OCI-M2 (cell line): ENCODE measurements around the gene TRMT1.
"Not testable (repeated sequence)": the region's sequence is repeated elsewhere in the genome, so short reads cannot be mapped to it uniquely, and the experiment has no call there.

ENCODE experiments used
- DNase-seq: peaks from one replicate; lab custom pipeline; 2025; ENCODE audit not compliant: unreplicated experiment; lab: John Stamatoyannopoulos, UW

The TRMT1 gene

DNA sequence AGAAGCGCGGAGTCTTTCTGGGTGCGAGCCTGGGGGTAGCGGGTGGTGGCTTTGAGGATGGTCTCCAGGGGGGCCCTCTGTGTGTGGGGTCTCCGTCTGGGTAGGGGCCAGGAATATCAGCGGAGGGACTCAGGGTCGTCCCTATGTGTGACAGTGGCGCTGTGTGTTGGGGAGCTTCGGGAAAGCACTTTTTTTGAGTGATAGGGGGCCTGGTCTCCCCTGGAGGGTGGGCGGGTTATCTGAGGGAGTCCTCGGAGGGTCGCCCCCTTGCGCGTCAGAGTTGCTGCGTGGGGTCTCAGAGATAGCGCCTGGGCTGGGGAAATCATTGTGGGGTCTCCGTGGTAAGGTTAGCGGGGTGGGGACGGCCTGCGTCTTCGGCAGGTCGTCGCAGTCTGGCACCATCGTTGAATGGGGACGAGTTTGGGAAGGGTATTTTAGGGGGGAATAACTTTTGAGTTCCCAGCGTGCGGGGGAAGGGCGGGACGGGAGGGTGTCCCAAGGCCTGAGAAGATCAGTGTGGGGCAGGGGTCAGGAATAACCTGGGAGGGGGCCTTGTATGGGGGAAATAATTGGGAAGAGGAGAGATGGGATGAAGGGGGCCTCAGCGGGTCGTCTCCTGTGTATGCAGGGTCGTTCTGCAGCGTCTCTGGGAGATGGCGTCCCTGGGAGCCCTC is 34.5 kb upstream of the TRMT1 start:
- no peak for DNase-seq

DNA sequence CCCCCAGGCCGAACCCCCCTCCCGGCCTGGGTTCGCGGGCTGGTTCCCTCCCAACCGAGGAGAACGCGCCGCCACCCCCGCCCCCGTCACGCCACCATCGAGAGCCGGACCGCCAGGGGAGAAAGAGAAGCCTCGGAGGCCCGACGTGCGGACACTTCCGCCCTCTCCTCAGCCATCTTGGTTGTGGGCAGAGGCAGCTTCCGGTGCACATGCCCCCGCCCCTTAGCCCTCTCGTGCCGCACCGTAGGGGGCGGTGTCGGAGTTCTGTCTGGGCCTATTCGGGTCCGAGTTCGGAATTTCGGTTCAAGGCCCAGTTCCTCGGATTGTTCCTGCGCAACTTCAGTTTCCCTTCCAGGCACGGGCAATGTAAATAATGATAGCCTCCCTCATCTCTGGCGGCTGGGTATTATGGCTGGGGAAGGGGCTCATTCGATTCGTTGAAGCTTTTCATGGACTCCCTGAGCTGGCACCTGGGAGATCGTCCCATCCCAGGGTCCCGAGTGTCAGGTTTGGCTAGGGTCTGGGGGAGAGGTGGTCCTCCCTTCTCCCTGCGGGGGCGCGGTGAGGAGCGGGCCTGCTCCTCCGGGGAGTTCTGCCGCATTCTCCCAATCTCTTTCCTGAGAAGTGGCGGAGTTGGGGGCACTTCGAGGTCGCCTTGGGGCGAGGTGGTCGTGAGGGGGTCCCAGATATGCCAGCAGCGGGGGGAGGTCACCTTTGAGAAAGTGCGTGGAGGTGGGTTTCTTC is 33.8 kb upstream of the TRMT1 start, which contains the start of the genes IER2 and STX10:
Gene IER2, plus strand, starts transcription at position 225 of the 744 bp plus-strand sequence. CDS start 2,776 bp downstream, outside the sequence.
Gene STX10, minus strand, starts transcription at position 189 of the 744 bp plus-strand sequence. CDS start 202 bp downstream, outside the sequence.
- no peak for DNase-seq

DNA sequence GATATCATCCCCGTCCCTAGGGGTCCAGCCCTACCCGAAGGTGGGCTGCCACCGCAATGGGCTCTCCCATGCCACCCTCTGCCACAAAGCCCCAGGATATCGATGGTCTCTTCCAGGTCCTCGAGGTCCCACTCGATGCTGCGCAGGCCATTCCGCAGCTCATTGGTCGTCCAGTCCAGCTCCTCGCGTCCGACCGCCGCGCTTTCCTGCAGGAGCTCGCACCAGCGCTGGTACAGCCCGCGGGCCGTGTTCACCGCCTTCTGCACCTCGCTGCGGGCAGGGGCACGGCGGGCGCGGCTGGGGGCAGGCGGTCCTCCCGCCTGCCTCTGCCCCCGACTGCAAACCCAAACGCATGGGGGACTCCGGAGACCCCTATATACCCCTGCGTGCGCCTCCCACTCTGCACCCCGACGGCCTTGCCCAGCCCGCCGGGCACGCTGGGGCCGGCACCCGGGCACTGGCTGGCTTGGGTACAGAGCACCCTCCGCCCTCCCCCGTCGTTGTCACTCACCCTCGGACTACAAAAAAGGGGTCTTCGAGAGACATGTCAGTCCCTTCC is 33.2 kb upstream of the TRMT1 start:
- no peak for DNase-seq

DNA sequence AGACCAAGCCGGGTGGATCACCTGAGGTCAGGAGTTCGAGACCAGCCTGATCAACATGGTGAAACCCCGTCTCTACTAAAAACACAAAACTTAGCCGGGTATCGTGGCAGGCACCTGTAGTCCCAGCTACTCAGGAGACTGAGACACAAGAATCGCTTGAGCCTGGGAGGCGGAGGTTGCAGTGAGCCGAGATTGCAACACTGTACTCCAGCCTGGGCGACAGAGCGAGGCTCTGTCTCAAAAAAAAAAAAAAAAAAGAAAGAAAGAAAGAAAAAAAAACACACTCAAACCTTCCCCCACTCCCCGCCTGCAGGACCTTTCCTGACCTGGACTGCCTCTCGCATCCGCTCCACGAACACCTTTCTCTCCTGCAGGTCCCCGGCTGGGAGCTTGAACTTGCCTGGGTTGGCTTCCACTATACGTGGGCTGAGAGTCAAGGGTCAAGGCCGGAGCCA is 32.7 kb upstream of the TRMT1 start:
- DNase-seq, result not testable (repeated sequence)

DNA sequence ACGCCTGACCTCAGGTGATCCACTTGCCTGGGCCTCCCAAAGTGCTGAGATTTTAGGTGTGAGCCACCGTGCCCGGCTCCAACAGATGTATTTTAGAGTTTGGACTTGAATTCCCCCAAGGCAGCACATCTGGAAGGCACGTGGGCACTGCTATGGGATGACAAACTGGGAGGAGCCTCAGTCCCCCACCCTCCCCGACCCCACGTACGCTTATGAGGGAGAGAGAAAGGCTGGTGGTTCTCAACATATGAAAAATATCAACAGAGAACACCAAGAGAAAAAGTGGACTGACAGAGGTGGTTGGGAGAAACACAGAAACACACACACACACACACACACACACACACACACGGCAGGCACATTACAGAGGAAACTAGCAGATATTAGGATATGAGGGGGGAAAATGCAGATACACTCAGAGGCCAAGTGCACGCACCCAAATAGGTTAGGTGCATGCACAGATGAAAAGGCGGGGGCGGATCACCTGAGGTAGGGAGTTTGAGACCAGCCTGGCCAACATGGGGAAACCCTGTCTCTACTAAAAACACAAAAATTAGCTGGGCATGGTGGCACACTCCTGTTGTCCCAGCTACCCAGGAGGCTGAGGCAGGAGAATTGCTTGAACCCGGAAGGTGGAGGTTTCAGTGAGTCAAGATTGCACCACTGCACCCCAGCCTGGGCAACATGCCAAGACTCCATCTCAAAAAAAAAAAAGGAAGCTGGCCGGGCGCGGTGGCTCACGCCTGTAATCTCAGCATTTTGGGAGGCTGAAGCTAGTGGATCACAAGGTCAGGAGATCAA is 30.4 kb upstream of the TRMT1 start:
- no peak for DNase-seq

DNA sequence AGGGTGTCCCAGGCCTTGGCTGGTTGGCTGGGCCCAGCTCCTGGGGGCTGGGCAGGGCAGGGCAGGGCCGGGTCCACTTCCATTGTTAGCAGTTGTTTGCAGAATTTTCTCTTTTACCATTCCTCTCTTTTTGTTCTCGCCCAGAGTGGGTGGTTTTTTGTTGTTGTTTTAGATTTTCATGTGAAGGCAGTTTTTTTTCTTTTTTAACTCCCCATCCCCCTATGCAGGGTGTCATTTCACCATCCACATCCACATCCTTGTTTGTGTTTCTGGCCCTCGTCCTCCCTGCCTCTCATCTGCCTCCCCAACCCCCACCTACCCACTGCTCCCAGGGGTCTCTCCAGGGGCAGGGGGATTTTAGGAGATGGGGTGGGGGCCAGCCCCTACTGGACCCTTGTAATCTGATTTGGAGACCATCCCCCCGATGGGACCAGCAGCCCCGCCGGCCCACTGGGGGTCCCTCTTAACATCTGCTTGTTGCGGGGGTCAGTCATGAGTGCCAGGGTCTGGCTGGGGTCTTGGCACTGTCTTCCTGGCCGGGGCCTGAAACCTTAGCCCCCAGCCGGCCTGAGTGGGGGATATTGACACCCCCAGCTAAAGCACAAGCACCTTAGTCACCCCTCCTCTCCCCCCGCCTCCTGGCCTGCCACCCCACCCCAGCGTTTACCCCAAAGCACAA is 23.2 kb upstream of the TRMT1 start:
- DNase-seq, result no peak

DNA sequence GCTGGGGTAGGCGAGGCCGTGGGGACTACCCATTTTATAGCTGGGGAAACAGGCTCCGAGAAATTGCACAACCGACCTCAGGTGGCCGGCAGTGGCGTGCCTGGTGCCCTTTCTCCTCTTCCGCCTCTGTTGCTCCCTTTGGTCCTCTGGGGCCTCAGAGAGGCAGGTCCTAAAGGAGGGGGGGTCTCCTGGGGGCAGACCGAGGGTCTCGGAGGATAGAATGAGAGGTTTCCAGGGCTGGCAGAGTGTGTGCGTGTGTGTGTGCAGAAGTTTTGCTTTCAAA is 22.3 kb upstream of the TRMT1 start:
- no peak for DNase-seq

DNA sequence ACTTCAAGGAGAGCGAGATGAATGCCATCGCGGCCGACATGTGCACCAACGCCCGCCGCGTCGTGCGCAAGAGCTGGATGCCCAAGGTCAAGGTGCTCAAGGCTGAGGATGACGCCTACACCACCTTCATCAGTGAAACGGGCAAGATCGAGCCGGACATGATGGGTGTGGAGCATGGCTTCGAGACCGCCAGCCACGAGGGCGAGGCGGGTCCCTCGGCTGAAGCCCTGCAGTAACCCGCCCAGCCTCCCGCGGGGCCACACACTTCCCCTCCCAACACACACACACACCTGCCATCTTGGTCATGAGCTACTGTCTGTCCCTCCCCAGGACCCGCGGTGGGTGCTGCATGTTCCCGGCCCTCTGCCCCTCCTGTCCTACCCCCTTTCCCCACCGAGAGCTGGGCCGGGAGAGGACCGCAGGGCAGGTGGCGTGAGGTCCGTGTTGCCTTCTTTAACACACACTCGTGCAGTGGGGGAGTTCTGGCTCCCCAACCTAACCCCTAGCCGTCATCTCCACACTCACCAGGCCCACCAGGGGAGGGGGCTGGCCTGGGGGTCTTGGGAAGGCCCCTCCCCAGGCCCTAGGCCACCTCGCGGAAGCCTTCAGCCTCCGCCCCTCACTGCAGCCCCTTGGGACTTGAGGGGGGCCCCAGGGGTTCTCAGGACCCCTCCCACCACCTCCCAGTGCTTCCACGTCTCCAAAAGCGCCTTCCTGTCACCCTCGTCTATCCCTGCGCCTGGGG is 21.8 kb upstream of the TRMT1 start:
- no peak for DNase-seq

DNA sequence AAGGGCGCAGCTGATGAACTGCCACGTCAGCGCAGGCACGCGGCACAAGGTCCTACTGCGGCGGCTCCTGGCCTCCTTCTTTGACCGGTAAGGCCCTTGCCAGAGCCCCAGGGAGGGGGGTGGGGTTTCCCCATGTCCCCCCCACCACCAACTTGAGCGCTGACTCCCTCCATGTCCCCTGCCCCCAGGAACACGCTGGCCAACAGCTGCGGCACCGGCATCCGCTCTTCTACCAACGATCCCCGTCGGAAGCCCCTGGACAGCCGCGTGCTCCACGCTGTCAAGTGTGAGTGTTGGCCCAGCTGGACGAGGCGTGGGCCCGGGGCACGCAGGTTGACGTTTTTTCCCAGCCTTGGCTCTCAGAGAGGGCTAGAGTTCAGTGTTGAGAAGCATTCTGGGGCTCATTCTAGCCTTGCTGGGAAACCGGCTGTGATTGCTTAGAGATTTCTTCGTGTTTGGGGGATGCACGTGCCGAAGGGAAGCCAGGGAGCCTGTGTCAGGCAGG is 20.8 kb upstream of the TRMT1 start:
- DNase-seq, result no peak

DNA sequence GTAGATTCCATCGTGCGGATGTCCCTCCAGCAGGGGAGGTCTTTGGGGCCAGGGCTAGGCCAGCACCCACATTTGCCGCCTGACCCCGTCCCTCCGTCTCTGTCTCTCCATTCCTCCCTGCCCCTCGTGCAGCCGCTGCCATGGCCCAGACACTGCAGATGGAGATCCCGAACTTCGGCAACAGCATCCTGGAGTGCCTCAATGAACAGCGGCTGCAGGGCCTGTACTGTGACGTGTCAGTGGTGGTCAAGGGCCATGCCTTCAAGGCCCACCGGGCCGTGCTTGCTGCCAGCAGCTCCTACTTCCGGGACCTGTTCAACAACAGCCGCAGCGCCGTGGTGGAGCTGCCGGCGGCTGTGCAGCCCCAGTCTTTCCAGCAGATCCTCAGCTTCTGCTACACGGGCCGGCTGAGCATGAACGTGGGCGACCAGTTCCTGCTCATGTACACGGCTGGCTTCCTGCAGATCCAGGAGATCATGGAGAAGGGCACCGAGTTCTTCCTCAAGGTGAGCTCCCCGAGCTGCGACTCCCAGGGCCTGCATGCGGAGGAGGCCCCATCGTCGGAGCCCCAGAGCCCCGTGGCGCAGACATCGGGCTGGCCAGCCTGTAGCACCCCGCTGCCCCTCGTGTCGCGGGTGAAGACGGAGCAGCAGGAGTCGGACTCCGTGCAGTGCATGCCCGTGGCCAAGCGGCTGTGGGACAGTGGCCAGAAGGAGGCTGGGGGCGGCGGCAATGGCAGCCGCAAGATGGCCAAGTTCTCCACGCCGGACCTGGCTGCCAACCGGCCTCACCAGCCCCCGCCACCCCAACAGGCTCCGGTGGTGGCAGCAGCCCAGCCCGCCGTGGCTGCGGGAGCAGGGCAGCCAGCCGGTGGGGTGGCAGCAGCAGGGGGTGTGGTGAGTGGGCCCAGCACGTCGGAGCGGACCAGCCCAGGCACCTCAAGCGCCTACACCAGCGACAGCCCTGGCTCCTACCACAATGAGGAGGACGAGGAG is 18.8 kb upstream of the TRMT1 start:
- DNase-seq, result no peak

DNA sequence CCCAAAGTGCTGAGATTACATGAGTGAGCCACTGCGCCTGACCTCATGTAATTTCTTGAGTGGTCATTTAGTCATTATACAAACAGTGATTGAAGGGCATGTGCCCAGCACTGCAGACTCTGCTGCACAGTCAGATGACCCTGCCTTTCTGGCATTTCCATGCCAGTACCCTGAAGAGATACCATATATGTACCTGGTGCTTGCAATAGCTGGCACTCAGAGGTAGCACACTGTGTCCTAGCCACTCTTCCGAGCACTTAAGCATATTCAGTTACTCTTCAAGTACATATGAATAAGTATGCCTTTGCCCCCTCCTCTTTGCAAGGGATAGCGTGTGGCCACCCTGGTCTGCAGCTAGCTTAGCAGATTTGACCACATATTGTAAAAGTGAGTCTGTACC is 18.1 kb upstream of the TRMT1 start:
- DNase-seq, result no peak

DNA sequence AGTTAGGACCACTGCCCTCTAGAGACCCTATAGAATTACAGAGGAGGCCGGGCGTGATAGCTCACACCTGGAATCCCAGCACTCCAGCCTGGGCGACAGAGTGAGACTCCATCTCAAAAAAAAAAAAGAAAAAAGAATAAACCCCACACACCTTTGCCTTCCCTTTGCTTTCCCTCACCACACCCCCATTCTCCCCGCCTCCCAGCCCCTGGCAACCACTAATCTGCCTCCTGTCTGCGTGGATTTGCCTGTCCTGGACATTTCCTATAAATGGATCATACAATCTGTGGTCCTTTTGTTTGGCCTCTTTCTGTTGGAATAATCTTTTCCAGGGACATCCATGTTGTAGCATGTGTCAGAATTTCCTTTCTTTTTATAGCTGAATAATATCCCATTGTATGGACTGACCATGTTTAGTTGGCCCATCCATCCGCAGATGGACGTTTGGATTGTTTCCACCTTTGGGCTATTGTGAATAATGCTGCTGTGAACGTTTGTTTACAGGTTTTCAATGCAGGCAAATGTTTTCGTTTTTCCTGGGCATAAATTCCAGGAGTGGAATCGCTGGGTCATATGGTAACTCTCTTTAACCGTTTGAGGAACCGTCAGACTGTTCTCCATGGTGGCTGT is 16.8 kb upstream of the TRMT1 start:
- no peak for DNase-seq

DNA sequence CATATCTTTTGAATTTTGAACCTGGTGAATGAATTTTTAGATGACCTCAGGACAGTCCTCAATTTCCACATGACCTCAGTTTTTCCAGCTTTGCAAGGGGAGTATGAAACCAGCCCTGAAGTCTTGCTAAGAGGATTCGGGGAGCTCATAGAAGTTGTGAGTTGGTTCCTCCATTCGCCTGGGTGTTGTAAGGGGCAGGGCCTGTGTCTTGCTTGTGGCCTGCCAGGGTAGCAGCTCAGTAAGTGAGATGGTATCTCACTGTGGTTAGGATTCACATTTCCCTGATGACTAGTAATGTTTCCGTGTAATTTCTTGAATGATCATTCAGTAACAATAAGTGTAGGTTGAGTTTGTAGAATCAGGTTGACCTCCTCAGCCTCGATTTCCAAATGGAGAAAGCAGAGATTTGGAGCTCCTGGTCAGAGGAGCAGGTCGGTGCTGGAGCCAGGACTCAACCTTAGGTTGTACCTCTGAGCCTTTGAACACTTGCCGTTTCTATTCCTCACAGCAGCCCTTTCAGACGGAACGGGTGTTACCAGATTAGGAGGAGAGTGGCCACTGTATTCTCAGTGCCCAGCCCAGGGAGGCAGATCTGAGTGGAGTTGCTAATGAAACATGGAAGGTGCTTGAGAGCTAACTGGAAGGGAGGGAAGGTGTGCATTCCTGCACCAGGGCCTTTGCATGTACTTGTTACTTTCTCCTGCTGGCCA is 16.1 kb upstream of the TRMT1 start:
- DNase-seq, result no peak

DNA sequence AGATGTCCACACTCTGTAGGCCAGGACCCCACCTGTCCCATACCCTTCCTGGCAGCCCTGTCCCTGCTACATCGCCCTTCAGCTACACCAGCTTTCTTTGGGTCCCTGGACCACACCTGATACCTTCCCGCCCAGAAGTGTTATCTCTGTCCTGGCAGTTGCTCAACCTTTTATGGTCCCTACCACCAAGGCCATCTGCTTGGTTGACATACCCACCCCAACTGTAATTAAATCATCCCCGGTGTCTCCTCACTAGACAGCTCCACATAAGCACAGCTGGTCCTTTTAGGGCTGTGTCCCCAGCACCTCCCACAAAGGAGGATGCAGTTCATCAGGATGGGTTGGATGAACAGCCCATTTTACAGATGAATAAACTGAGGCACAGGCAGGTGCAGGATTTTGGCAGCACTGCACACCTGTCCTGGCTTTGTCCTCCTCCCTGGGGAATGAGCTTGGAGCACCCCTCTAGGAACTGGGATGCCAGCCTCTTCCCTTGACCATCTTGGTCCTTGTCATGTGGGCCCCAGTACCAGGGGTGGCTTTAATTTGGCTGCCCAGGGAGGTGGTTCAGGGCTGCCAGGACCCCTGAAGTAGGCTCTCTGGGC is 14.4 kb upstream of the TRMT1 start:
- no peak for DNase-seq

DNA sequence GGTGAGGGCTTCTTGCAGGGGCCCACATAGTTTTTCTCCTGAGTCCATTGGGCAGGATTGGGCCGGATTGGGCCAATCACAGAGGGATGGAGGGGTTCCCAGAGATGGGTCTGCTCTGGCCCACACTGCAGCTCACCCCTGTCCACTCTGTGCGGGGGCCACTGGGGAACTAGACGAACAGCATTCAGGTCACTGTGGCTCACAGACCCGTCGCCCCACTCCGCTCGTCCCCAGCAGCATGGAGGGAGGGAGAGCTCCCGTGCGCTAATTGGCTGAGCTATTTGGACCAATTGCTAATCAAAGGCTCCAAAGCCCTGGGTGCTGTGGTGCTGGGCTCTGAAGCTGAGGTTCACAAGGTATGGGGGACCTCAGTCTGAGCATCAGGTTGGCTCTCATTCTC is 12.8 kb upstream of the TRMT1 start:
- no peak for DNase-seq

DNA sequence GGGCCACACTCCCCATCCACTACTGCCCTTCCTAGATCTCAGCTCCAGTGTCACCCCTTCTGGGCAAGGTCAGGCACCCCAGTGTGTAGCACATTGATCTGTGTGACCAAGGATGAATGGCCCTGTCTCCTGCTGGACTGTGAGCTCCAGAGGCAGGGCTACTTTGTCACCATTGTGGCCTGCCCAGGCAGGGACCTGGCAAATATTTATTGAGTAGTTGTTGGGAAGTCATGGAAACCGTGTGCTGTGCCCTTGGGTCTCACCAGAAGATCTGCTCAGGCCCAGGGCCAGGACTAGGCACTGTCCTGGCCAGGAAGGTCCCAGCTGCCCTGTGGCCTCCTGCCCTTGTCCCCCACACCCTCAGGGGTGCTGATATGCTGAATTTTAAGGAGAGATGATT is 12.0 kb upstream of the TRMT1 start:
- no peak for DNase-seq

DNA sequence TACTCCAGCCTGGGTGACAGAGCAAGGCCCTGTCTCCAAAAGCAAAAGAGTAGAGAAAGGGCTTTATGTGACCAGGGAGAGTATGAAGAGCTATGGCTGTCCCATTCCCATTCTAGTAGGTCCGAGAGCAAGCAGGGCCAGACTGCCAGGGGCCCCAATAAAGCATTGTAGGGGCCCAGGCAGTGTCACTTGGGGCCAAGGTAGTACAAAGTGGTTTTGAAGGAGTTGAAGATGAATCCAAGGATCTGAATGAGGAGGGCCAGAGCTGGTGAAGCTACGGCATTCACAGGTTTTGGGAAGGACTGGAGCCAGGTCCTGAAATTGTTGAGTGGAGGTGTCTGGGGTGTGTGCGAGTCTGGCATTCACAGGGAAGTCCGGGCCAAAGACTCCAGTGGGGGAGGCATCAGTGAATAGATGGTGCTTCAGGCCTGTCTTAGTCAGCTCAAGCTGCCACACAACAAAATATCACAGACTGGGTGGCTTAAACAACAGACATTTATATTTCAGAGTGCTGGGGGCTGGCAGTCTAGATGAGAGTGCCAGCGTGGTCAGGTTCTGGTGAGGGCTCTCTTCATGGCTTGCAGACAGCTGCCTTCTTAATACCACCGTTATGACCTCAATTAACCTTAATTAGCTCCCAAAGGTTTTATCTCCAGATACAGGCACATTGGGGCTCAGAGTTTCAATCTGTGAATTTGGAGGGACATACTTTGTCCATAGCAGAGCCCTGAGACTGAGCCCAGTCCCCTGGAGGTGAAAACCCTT is 11.5 kb upstream of the TRMT1 start:
- no peak for DNase-seq
